Endodermal cell (in vitro differentiated cells): Measurements from ENCODE around the gene ATP10B. TPM values are rescaled to one million over a fixed set of nuclear protein-coding genes. Genes with fewer than 3 reads are reported as not detected.

Experiments
- DNase-seq: peaks from one replicate; pipeline ENCODE4 v3.0.0-alpha.2; 2017
- H3K27ac ChIP-seq: 2 replicates; pipeline ENCODE4 v1.5.1; 2013; ENCODE audit warnings: mild to moderate bottlenecking, low read depth, low read length, moderate library complexity
- H3K27me3 ChIP-seq: 2 replicates; pipeline ENCODE4 v1.6.1; 2013; ENCODE audit warnings: mild to moderate bottlenecking, low read length, moderate library complexity; ENCODE audit not compliant: insufficient read depth, control insufficient read depth, poor library complexity, severe bottlenecking
- H3K36me3 ChIP-seq: 2 replicates; pipeline ENCODE4 v1.7.0; 2013; ENCODE audit warnings: mild to moderate bottlenecking, low read length, moderate library complexity; ENCODE audit not compliant: control insufficient read depth, insufficient read depth
- H3K4me1 ChIP-seq: one replicate; pipeline ENCODE4 v1.7.0; 2013; ENCODE audit warnings: low read length; ENCODE audit not compliant: control insufficient read depth, insufficient read depth
- H3K4me3 ChIP-seq: 2 replicates; pipeline ENCODE4 v1.5.1; 2013; ENCODE audit warnings: mild to moderate bottlenecking, low read length, moderate library complexity
- H3K9ac ChIP-seq: 2 replicates; pipeline ENCODE4 v1.6.1; 2013; ENCODE audit warnings: mild to moderate bottlenecking, low read length, moderate library complexity; ENCODE audit not compliant: poor library complexity, severe bottlenecking; ENCODE audit errors: extremely low read depth
- H3K9me3 ChIP-seq: 2 replicates; pipeline ENCODE4 v1.6.1; 2013; ENCODE audit warnings: mild to moderate bottlenecking, low read length, moderate library complexity; ENCODE audit not compliant: control insufficient read depth
- H3K27ac Mint-ChIP-seq: 2 replicates; pipeline ENCODE4 v1.8.0; 2020; ENCODE audit warnings: mixed read lengths
- H3K27me3 Mint-ChIP-seq: 2 replicates; pipeline ENCODE4 v1.8.0; 2021; ENCODE audit warnings: mild to moderate bottlenecking, mixed read lengths; ENCODE audit not compliant: insufficient read depth
- H3K36me3 Mint-ChIP-seq: 2 replicates; pipeline ENCODE4 v1.8.0; 2020; ENCODE audit warnings: low read depth, mixed read lengths
- H3K4me1 Mint-ChIP-seq: 2 replicates; pipeline ENCODE4 v1.8.0; 2020; ENCODE audit warnings: mixed read lengths
- H3K4me3 Mint-ChIP-seq: 2 replicates; pipeline ENCODE4 v1.8.0; 2020; ENCODE audit warnings: mild to moderate bottlenecking, moderate library complexity, mixed read lengths
- H3K9me3 Mint-ChIP-seq: 2 replicates; pipeline ENCODE4 v1.8.0; 2020; ENCODE audit warnings: mild to moderate bottlenecking, mixed read lengths
- WGBS, 2 experiments: methylation state at CpG; one replicate each; pipeline versions ENCODE4 v1.1.5 to v1.1.7; 2013; ENCODE audit warnings: missing lambda C conversion rate in 2 of 2, mixed read lengths in 1 of 2; ENCODE audit not compliant: insufficient coverage in 1 of 2, insufficient read length in 1 of 2; 5-methylcytosine and 5-hydroxymethylcytosine counted together
- total RNA-seq, 2 donors: library from RNA; stranded (reverse); fragmentation: NEBNext Ultra II Directional in 1 of 2; extraction: Animal tissue kit (Norgen Biotek cat#: 25700) in 1 of 2; gene quantifications; 2 replicates in 1 of 2; 3 replicates in 1 of 2; pipeline ENCODE4 v1.2.1, GENCODE V29; 2021
- TF ChIP-seq, protein P1 (sequence below): fragments of 200-600 bp; sonication (generic); conservative IDR thresholded peaks from 2 replicates; pipeline ENCODE4 v1.5.0; 2021; ENCODE audit warnings: antibody characterized with exemption, mild to moderate bottlenecking

The ATP10B gene
- total RNA-seq, 2 donors from 2014 or later = 0.15 to 0.38 TPM

DNA sequence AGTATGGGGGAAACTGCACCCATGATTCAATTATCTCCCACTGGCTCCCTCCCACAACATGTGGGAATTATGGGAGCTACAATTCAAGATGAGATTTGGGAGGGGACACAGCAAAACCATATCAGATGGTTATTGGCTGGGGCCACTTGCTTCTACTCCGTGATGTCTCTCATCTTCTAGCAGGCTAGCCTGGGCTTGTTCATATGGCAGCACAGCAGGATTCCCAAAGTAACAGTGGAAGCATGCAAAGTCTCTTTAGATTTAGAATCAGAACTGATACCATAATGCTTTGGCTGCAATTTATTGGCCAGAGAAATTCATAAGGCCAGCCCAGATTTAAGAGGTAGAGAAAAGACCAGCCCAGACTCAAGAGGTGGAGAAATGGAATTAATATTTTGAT is 304.1 kb downstream of the ATP10B start:
- Histone ChIP-seq H3K9ac (no peak overlapping the region), H3K4me1 (peaks cover 5% of the 10 kb centered on the region), H3K27me3 (peaks cover 26% of the 10 kb centered on the region), H3K4me3 (no peak overlapping the region), H3K36me3 (no peaks in the 10 kb centered on the region), H3K27ac (no peak overlapping the region), H3K9me3 (no peaks in the 10 kb centered on the region)
- Mint-ChIP-seq H3K36me3 (no peaks in the 10 kb centered on the region), H3K4me1 (peaks cover 11% of the 10 kb centered on the region), H3K27ac (no peak overlapping the region), H3K9me3 (no peaks in the 10 kb centered on the region), H3K4me3 (no peak overlapping the region), H3K27me3 (peaks cover 11% of the 10 kb centered on the region)
- 79 to 94% methylated on average over 1 of the region's 1 CpG for WGBS, 2 experiments
- TF ChIP-seq, protein P1, sequence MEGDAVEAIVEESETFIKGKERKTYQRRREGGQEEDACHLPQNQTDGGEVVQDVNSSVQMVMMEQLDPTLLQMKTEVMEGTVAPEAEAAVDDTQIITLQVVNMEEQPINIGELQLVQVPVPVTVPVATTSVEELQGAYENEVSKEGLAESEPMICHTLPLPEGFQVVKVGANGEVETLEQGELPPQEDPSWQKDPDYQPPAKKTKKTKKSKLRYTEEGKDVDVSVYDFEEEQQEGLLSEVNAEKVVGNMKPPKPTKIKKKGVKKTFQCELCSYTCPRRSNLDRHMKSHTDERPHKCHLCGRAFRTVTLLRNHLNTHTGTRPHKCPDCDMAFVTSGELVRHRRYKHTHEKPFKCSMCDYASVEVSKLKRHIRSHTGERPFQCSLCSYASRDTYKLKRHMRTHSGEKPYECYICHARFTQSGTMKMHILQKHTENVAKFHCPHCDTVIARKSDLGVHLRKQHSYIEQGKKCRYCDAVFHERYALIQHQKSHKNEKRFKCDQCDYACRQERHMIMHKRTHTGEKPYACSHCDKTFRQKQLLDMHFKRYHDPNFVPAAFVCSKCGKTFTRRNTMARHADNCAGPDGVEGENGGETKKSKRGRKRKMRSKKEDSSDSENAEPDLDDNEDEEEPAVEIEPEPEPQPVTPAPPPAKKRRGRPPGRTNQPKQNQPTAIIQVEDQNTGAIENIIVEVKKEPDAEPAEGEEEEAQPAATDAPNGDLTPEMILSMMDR = no peak
- DNase-seq = peak; percentile 37

DNA sequence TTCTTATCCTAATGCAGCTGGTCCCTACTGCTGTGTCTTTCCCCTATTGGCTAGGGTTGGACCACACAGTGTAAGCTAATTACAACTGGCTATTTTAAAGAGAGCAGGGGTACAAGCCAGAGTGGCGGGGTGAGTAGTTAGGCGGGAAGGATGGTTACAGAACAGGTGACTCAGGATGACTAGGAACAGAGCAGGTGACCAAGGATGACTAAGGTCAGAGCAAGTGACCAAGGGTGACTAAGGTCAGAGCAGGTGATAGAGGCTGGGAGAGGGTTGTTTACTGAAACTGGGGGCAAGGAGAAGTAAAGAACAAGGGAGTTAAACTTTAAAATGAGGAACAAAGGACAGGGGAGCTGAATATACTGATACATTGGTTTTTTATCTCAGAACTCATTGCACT is 304.9 kb downstream of the ATP10B start:
- Mint-ChIP-seq H3K27ac (no peak overlapping the region), H3K27me3 (peaks cover 6% of the 10 kb centered on the region), H3K4me3 (no peak overlapping the region), H3K36me3 (no peaks in the 10 kb centered on the region), H3K9me3 (no peaks in the 10 kb centered on the region), H3K4me1 (peaks cover 11% of the 10 kb centered on the region)
- no peak overlapping the region for H3K9ac ChIP-seq
- peaks cover 5% of the 10 kb centered on the region for H3K4me1 ChIP-seq
- H3K27me3 ChIP-seq = peaks cover 18% of the 10 kb centered on the region
- WGBS, 2 experiments = 91% methylated on average over 2 of the region's 2 CpGs; no CpG with 5 or more reads in 1 of the 2 experiments
- H3K4me3 ChIP-seq = no peak overlapping the region
- no peaks in the 10 kb centered on the region for H3K36me3 ChIP-seq
- H3K9me3 ChIP-seq = no peaks in the 10 kb centered on the region
- TF ChIP-seq, protein P1 = no peak
- no peak overlapping the region for H3K27ac ChIP-seq
- DNase-seq = peak; percentile 13

DNA sequence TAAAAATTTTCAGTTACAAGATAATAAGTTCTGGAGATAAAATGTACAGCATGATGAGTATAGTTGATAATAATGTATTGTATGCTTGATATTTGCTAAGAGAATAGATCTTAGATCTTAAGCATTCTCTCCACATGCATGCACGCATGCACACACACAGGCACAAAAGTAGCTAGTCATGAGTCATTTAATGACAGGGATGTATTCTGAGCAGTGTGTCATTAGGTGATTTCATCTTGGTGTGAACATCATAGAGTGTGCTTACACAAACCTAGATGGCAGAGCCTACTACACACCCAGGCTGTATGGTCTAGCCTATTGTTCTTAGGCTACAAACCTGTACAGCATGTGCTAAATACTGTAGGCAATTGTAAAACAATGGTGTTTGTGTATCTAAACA is 306.2 kb downstream of the ATP10B start:
- Mint-ChIP-seq H3K4me3 (no peak overlapping the region), H3K4me1 (peaks cover 11% of the 10 kb centered on the region), H3K36me3 (no peaks in the 10 kb centered on the region), H3K27me3 (peaks cover 2% of the 10 kb centered on the region), H3K27ac (no peak overlapping the region), H3K9me3 (no peaks in the 10 kb centered on the region)
- 92 to 100% methylated on average over 1 of the region's 1 CpG for WGBS, 2 experiments
- peaks cover 5% of the 10 kb centered on the region for H3K4me1 ChIP-seq
- H3K9ac ChIP-seq = no peak overlapping the region
- peak; percentile 5 for DNase-seq
- peaks cover 14% of the 10 kb centered on the region for H3K27me3 ChIP-seq
- no peaks in the 10 kb centered on the region for H3K9me3 ChIP-seq
- H3K4me3 ChIP-seq = no peak overlapping the region
- no peak overlapping the region for H3K27ac ChIP-seq
- TF ChIP-seq, protein P1 = no peak
- H3K36me3 ChIP-seq = no peaks in the 10 kb centered on the region
